HFFc6 (cell line): ENCODE results near the gene C19orf81. TPM values are rescaled to one million over a fixed set of nuclear protein-coding genes. Genes with fewer than 3 reads are reported as not detected.
"Not testable (repeated sequence)": the region's sequence is repeated elsewhere in the genome, so short reads cannot be mapped to it uniquely, and the experiment has no call there.

Experiments used
- DNase-seq: peaks from one replicate; pipeline ENCODE4 v3.0.0-alpha.2; 2018
- H3K27ac Mint-ChIP-seq: 2 replicates; pipeline ENCODE4 v1.8.0; 2020; ENCODE audit warnings: mild to moderate bottlenecking, mixed read lengths
- H3K27me3 Mint-ChIP-seq: 2 replicates; pipeline ENCODE4 v1.8.0; 2021; ENCODE audit warnings: mild to moderate bottlenecking, moderate library complexity, mixed read lengths; ENCODE audit not compliant: insufficient read depth
- H3K36me3 Mint-ChIP-seq: 2 replicates; pipeline ENCODE4 v1.8.0; 2021; ENCODE audit warnings: low read depth, mixed read lengths
- H3K4me1 Mint-ChIP-seq: 2 replicates; pipeline ENCODE4 v1.8.0; 2020; ENCODE audit warnings: low read depth, mixed read lengths
- H3K4me3 Mint-ChIP-seq: 2 replicates; pipeline ENCODE4 v1.8.0; 2020; ENCODE audit warnings: mild to moderate bottlenecking, moderate library complexity, mixed read lengths
- H3K9me3 Mint-ChIP-seq: 2 replicates; pipeline ENCODE4 v1.8.0; 2020; ENCODE audit warnings: mild to moderate bottlenecking, mixed read lengths
- total RNA-seq, 6 experiments: library from RNA; stranded (reverse); fragmentation: NEBNext Ultra II Directional; extraction: Animal tissue kit (Norgen Biotek cat#: 25700); gene quantifications; 2 replicates in 1 of 6; 3 replicates in 5 of 6; pipeline ENCODE4 v1.2.3, GENCODE V29; 2021
- TF ChIP-seq, protein P1 (sequence below): fragments of 200-600 bp; sonication (generic); IDR thresholded peaks from 2 replicates; pipeline ENCODE4 v1.5.0; 2021; ENCODE audit warnings: antibody characterized with exemption, mild to moderate bottlenecking

Gene C19orf81
- total RNA-seq, 6 experiments from 2014 or later: 0.64 to 0.94 (median 0.68) TPM; not detected in 3

GRCh38 chr19:50604264-50605073 lies 44.8 kb upstream of the C19orf81 start:
- H3K36me3 Mint-ChIP-seq, H3K4me3 Mint-ChIP-seq, H3K4me1 Mint-ChIP-seq, H3K27ac Mint-ChIP-seq, H3K27me3 Mint-ChIP-seq, H3K9me3 Mint-ChIP-seq, DNase-seq: not testable (repeated sequence)
- TF ChIP-seq, protein P1, sequence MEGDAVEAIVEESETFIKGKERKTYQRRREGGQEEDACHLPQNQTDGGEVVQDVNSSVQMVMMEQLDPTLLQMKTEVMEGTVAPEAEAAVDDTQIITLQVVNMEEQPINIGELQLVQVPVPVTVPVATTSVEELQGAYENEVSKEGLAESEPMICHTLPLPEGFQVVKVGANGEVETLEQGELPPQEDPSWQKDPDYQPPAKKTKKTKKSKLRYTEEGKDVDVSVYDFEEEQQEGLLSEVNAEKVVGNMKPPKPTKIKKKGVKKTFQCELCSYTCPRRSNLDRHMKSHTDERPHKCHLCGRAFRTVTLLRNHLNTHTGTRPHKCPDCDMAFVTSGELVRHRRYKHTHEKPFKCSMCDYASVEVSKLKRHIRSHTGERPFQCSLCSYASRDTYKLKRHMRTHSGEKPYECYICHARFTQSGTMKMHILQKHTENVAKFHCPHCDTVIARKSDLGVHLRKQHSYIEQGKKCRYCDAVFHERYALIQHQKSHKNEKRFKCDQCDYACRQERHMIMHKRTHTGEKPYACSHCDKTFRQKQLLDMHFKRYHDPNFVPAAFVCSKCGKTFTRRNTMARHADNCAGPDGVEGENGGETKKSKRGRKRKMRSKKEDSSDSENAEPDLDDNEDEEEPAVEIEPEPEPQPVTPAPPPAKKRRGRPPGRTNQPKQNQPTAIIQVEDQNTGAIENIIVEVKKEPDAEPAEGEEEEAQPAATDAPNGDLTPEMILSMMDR: 0 out of 2 replicates have a peak, but pooled peaks have one; percentile 8

DNA sequence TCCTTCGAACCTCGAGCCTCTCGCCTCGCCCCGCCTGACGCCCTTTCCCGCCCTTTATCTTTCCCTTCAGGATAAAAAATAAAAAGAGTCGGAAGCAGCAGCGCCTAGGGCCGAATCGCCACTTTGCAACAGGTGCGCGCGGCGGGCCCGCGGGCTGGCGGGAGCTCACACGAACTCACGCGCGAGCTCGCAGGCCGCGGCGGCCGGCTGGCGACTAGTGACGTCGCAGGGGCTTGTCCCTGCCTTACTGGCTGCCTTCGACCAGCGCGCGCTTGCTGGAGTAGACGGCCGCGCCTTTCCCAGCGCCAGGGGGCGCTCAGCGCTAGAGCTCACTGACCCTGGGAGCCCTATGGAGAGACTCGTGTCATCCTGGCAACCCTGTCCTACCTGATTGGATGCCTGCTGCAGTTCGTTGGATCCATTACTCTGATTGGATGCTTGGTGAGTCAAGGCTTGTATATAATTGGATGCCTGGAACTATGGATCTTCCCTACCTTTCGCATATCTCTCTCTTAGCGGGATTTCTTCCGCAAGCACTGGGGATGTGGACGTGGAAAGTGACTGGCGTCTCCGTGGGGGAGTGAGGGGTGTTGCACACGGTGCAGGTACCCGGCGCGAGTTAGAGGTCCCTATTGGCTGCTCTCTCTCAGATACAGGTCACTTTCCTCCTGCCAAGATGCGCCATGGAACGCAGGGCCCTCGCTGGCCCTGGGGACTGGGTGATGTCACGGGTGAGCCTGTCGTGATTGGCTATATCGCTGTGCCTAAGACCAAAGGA lies 43.0 kb upstream of the C19orf81 start:
- not testable (repeated sequence) for DNase-seq, H3K36me3 Mint-ChIP-seq, H3K9me3 Mint-ChIP-seq, H3K27ac Mint-ChIP-seq, H3K4me3 Mint-ChIP-seq, H3K4me1 Mint-ChIP-seq, H3K27me3 Mint-ChIP-seq
- TF ChIP-seq, protein P1: peak; percentile 20; the same call in 1 of the 2 replicates

DNA sequence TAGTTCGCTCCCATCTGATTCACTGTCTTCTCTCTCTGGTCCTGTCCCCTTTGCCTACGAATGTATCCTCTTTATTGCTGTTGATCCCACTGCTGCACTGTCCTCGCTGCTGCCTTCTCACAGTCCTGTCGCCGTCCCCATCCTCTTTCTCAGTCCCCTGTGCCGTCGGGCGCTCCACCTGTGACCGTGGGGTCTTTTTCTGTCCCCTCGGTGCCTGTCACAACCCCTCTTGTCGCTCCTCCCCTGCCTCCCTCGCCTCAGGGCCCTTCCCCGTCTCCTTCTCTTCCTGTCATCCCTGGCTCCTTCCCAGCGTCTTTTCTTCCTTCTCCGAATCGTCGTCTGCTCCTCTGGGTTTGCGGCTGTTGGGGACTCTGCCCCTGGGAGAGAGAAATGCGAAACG lies 41.9 kb upstream of the C19orf81 start:
- TF ChIP-seq, protein P1: no peak
- Mint-ChIP-seq H3K4me3 (no peak overlapping the region), H3K9me3 (peaks cover 9% of the 10 kb centered on the region; the same call in 1 of the 2 replicates), H3K36me3 (peaks cover 6% of the 10 kb centered on the region), H3K27ac (no peak overlapping the region), H3K27me3 (no peaks in the 10 kb centered on the region; the same call in none of the 2 replicates), H3K4me1 (no peaks in the 10 kb centered on the region)
- DNase-seq: no peak

DNA sequence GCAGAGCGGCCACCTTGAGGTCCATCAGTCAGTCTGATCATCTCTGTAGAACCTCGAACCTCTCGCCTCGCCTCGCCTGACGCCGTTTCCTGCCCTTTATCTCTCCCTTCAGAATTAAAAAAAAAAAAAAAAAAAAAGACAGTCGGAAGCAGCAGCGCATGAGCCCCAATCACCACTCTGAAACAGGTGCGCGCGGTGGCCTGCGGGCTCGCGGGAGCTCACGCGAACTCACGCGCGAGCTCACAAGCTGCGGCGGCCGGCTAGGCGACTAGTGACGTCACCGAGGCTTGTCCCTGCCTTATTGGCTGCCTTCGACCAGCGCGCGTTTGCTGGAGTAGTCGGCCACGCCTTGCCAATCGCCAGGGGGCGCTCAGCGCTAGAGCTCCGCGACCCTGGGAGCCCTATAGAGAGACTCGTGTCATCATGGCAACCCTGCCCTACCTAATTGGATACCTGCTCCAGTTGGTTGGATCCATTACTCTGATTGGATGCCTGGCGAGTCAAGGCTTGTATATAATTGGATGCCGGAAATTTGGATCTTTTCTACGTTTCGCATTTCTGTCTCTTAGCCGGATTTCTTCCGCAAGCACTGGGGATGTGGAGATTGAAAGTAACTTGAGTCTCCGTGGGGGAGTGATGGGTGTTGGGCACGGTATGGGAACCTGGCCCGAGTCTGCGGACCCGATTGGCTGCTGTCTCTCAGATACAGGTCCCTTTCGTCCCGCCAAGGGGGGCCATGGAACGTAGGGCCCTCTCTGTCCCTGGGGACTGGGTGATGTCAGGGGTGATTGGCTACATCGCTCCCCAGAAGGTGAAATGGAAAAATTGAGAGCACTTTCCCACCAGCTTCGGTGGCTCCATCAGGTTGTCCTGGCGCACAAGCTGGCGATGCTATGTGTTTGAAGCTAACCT lies 41.1 kb upstream of the C19orf81 start:
- DNase-seq: peak; percentile 1
- no peak overlapping the region for H3K4me3 Mint-ChIP-seq
- peaks cover 6% of the 10 kb centered on the region for H3K36me3 Mint-ChIP-seq
- H3K27ac Mint-ChIP-seq: no peak overlapping the region
- peaks cover 9% of the 10 kb centered on the region; the same call in 1 of the 2 replicates for H3K9me3 Mint-ChIP-seq
- no peaks in the 10 kb centered on the region; the same call in none of the 2 replicates for H3K27me3 Mint-ChIP-seq
- TF ChIP-seq, protein P1: peak; percentile 43; the same call in 1 of the 2 replicates
- no peaks in the 10 kb centered on the region for H3K4me1 Mint-ChIP-seq

- not testable (repeated sequence) for H3K27me3 Mint-ChIP-seq, DNase-seq, H3K27ac Mint-ChIP-seq, H3K4me3 Mint-ChIP-seq, H3K4me1 Mint-ChIP-seq, H3K9me3 Mint-ChIP-seq, H3K36me3 Mint-ChIP-seq
These were observed 36.5 kb upstream of the C19orf81 start for GRCh38 chr19:50612504-50613404.

DNA sequence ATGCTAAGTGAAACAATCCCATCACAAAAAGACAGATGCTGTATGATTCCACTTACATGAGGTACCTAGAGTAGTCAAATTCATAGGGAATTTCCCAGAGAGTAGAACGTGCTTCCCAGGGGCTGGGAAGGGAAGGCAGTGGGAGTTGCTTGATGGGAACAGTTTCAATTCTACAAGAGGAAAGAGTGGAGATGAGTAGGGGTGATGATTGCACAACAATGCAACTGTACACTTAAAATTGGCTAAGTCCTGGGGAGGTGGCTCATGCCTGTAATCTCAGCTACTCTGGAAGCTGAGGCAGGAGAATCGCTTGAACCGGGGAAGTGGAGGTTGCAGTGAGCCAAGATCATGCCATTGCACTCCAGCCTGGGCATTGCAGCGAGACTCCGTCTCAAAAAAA lies 30.9 kb upstream of the C19orf81 start:
- H3K27me3 Mint-ChIP-seq, H3K27ac Mint-ChIP-seq, H3K9me3 Mint-ChIP-seq, H3K36me3 Mint-ChIP-seq, H3K4me3 Mint-ChIP-seq, H3K4me1 Mint-ChIP-seq, DNase-seq: not testable (repeated sequence)

DNA sequence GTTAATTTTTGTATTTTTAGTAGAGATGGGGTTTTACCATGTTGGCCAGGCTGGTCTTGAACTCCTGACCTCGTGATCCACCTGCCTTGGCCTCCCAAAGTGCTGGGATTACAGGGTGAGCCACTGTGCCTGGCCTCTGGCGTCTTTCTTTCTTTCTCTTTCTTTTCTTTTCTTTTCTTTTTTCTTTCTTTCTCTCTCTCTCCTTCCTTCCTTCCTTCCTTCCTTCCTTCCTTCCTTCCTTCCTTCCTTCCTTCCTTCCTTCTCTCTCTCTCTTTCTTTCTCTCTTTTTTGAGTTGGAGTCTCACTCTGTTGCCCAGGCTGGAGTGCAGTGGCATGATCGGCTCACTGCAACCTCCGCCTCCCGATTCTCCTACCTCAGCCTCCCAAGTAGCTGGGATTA lies 30.1 kb upstream of the C19orf81 start:
- not testable (repeated sequence) for H3K27me3 Mint-ChIP-seq, H3K27ac Mint-ChIP-seq, DNase-seq, H3K9me3 Mint-ChIP-seq, H3K4me3 Mint-ChIP-seq, H3K4me1 Mint-ChIP-seq, H3K36me3 Mint-ChIP-seq

DNA sequence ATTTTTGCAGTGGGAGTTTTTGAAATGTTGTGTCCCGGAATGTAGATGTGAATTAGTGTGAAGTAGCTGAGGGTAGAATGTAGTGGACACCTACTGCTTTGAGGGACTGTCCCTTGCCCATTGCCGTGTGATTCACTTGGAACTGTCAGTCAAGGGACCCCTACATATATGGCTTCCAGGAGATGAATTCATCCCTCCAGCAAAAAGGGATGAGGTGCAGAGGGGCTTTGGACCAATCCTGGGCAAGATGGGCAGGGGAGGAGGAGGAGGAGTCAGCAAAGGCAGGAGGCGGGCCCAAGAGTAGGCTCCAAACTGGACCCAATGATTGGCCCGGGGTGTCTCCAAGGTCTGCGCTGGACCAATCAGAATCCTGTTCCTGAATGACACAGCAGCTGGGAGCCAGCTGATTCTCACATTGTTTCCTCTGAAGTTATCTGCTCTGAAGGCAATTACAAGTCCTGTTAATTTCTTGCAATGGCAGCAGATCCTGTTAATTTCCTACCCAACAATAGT lies 28.8 kb upstream of the C19orf81 start:
- not testable (repeated sequence) for H3K27me3 Mint-ChIP-seq, H3K4me1 Mint-ChIP-seq, DNase-seq, H3K36me3 Mint-ChIP-seq, H3K27ac Mint-ChIP-seq, H3K4me3 Mint-ChIP-seq, H3K9me3 Mint-ChIP-seq
